Activated CD8-positive, alpha-beta memory T cell treated with anti-CD3 and anti-CD28 coated beads, Interleukin-2, amount 50 U/mL, for 1 hour (primary cell): ENCODE measurements around the gene CSTF1.
"Not testable (repeated sequence)": the region's sequence is repeated elsewhere in the genome, so short reads cannot be mapped to it uniquely, and the experiment has no call there.

Experiments used
- DNase-seq: peaks from one replicate; pipeline ENCODE4 v3.0.0-alpha.2; 2020; ENCODE audit errors: extremely low read depth

Gene CSTF1

DNA sequence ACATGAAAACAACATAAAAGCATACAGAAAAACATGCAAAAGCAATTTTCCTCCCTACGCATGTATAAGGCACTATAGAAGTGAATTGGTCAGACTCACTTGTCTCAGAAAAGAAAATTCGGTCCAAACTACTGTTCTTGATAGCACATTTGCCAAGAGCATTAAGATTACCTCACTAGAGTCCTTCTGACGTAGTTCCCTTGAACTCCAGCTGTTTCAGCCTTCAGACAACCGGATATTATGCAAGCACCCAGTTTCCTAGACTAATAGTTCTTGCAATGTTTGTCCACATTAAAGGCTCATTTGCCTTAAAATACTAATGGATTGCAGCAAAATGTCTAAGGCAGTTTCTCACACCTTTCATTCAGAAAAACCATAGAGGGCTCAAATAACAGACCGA, 17.1 kb downstream of the CSTF1 start:
- DNase-seq: no peak

DNA sequence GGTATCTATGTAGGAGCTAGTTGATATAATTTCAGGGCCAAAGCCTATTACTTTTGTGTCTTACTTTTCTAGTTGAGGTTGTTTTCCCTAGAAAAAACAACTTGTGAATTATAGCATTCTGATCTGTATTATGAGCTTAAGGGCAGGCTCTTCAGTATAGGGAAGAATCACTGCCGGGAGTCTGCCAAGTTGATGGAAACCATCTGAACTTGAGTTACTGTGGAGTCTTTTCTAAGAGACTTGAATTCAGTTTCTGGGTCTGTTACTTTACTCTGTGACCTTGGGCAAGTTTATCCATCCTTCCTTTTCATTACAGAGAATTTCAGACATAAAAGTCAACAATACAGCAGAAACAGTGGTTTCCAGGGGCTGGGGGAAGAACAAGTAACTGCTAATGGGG, 17.5 kb downstream of the CSTF1 start:
- no peak for DNase-seq

- DNase-seq: not testable (repeated sequence)
Measured at GRCh38 chr20:56411287-56411686, 18.8 kb downstream of the CSTF1 start.

GRCh38 chr20:56411759-56412472, 19.5 kb downstream of the CSTF1 start, which contains the start of gene CASS4:
Gene CASS4 (plus strand): TSS chr20:56412260. CDS start chr20:56412459, 199 bp downstream.
- no peak for DNase-seq

- no peak for DNase-seq
Measured at GRCh38 chr20:56412473-56412790, 20.0 kb downstream of the CSTF1 start.

DNA sequence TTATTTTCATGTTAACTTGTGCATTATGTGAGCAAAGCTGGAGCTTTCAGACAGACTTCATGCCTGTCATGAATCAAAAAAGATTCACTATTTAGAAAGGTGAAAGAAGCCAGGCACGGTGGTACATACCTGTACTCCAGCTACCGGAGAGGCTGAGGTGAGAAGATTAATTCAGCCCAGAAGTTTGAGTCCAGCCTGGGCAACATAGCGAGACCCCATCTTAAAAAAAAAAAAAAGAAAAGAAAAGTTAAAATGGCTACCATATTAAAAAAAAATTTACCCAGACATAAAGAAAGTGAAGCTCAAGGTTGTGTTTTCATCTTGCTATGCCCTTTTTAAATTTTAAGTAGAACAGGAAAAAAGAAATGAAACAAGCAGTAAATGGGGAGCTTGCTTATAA, 20.5 kb downstream of the CSTF1 start:
- DNase-seq: no peak

- DNase-seq: no peak
Measured at GRCh38 chr20:56414842-56415765, 22.7 kb downstream of the CSTF1 start.

DNA sequence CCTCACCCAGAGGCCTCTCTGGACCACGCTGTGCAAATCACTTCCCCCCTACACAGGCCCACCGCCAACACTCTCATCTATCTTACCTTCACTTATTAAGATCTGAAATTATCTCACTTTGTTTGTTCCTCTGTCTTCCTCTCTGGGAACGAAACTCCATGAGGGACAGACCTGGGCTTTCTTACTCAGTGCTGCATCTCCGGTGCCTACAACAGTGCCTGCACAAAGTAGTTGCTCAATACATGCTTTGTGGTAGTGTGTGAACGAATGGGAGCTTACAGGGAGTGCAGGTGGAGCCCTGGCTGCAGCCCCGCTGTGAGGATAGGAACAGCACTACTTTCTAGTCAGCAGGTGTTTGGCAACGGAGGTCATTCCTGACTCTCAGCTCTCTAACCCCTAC, 25.0 kb downstream of the CSTF1 start:
- DNase-seq: no peak

DNA sequence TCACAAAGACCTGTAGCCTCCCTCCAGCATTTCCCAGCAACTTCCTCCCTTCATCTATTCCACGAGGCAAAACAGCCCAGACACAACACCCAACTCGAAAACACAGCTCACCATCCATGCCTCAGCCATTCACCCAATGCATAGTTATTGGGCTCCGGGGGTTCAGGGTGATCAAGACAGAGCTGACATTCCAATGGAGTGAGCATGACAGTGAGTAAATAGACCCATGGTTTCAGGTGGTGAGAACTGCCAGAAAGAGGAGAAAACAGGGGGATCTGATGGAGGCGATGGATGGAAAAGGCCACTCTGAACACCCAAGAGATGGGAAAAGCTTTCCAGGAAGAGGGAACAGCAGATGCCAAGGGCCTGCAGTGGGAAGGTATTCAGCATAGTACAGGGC, 25.5 kb downstream of the CSTF1 start:
- DNase-seq: no peak

DNA sequence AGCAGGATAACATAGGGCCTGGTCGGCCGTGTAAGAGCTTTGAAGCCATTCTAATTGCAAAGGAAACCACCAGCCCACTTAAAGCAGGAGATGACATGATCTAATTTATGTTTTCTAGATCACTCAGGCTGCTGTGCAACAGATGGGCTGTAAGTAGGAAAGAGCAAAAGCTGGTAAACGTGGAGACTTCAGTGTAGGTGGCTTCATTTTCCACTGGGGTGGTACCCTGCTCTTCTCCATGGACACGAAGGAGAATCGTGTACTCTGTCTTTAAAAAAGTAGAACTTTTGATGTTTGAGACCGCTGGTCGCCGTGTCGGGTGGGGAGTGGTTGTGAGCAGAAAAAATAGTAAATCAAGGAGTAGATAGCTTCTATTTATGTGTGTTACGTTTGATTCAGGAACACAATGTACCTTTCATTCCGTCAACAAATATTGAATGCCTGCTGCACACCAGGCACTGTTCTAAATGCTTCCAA, 26.0 kb downstream of the CSTF1 start:
- DNase-seq: no peak

DNA sequence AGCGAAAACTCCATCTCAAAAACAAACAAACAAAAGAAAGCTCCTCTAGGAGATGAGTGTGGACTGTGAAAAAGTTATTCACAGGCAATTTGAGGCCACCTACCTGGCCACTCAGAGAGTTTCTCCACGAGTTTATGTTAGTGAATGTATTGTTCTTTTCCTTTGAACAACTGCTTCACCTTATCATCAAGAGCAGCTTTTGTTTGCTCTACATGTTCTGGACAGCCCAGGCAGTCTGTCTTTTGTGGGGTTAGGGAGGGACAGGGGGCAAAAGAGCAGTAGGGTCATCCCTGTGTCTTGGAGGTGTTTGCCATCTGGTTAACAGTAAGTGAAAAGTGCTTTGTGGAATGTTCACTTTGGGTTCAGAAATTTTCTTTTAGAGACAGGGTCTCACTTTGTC, 27.6 kb downstream of the CSTF1 start:
- DNase-seq: no peak

GRCh38 chr20:56420940-56421688, 28.7 kb downstream of the CSTF1 start:
- no peak for DNase-seq

DNA sequence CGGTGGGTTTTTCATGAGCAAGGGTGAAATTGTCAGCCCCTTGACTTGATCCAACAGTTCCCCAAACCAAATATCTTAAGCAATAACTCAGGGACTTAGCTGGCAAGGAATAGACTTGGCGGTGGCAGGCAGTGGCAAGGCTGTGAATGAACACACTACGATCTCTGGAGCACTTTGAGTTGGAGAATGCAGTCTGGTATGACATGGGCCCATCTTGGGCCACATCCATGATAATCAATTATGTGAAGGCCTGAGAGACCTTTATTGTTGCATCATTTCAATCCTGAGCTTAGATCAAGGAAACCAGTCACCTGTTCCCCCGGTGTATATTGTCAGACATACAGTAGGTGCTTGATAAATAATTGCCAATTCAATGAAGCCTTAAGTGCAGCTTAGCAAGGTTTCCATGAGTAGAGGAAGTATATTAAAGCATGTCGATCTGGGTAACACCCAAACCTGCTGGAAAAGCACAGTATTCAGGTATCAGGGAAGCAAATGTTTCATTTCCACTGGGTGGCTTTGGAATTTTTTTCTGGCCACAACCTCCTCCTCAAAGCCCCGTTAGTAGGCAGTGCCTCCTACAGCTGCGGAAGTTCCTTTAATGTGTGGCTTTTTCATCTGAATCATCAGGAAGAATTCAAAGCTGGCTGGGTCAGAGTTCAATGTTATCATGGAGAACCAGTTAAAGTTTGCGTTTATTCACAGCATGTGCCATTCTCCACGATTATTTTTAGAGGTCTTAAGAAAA, 29.8 kb downstream of the CSTF1 start:
- no peak for DNase-seq

GRCh38 chr20:56422824-56423189, 30.4 kb downstream of the CSTF1 start:
- DNase-seq: no peak

GRCh38 chr20:56423211-56423610, 30.8 kb downstream of the CSTF1 start:
- DNase-seq: no peak

GRCh38 chr20:56423886-56424285, 31.4 kb downstream of the CSTF1 start:
- no peak for DNase-seq

GRCh38 chr20:56424931-56425330, 32.5 kb downstream of the CSTF1 start:
- DNase-seq: no peak

- DNase-seq: no peak
Measured at GRCh38 chr20:56426026-56426425, 33.6 kb downstream of the CSTF1 start.

DNA sequence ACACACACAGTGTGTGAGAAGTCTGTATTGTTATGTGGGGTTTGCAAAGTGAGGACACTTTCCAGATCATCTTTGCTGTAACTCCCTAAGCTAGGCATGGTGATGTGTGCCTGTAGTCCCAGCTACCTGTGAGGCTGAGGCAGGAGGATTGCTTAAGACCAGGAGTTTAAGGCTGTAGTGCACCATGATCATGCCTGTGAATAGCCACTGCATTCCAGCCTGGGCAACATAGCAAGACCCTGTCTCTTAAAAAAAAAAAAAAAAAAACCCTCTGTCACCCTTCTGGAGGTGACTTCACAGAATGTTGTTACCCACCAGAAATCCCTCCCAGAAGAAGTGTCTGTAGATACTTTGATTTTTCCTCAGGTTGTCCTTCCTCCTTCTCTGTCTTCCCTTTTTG, 34.5 kb downstream of the CSTF1 start:
- DNase-seq: no peak

- no peak for DNase-seq
Measured at GRCh38 chr20:56427797-56428196, 35.4 kb downstream of the CSTF1 start.

DNA sequence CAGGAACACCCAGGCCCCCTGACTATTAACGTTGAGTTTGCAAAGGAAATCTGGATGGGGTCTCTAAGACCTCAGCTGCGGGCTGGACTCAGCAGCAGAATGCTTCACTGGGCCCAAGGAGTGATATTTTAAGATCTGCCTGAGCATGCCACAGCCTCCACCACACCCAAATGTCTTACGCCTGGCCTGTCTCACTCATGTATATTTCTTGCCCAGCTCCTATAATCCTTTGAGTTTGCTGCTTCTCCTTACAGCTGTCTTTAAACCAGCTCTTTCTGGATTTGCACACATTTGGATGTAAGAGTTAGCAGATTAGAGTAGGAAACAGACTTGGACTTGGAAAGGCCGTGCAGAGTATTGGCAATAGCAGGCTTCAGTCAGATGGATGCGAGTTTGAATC, 36.0 kb downstream of the CSTF1 start:
- no peak for DNase-seq

GRCh38 chr20:56428881-56429280, 36.4 kb downstream of the CSTF1 start:
- DNase-seq: no peak
